ENCODE results near the gene ZNF90.
A peak's percentile ranks its signal among the peaks of the same experiment; 100 is the strongest.
"Not testable (repeated sequence)": the region's sequence is repeated elsewhere in the genome, so short reads cannot be mapped to it uniquely, and the experiment has no call there.

Gene ZNF90

GRCh38 chr19:20077791-20078463 is at the start of gene ZNF90:
Gene ZNF90 (plus strand): TSS chr19:20078000. CDS start chr19:20078133, 133 bp downstream.
- DNase-seq: peak; percentile 71 to 84

GRCh38 chr19:20028611-20029010 is 49.2 kb upstream of the ZNF90 start:
- no peak for DNase-seq

- no peak for DNase-seq
Measured at GRCh38 chr19:20035935-20036334, 41.9 kb upstream of the ZNF90 start.

GRCh38 chr19:20038358-20039202 is 39.2 kb upstream of the ZNF90 start:
- no peak for DNase-seq

GRCh38 chr19:20039203-20039723 is 38.5 kb upstream of the ZNF90 start, which contains the start of gene ZNF682:
Gene ZNF682 (minus strand): TSS chr19:20039505. CDS start chr19:20039345, 160 bp downstream.
- DNase-seq: peak; percentile 89 to 91

- DNase-seq: no peak
Measured at GRCh38 chr19:20044663-20045062, 33.1 kb upstream of the ZNF90 start.

- not testable (repeated sequence) for DNase-seq
Measured at GRCh38 chr19:20045742-20046141, 32.1 kb upstream of the ZNF90 start.

- DNase-seq: peak; percentile 58 to 63
Measured at GRCh38 chr19:20051841-20052768, 25.7 kb upstream of the ZNF90 start.

- not testable (repeated sequence) for DNase-seq
Measured at GRCh38 chr19:20058738-20059137, 19.1 kb upstream of the ZNF90 start.

GRCh38 chr19:20060282-20060681 is 17.5 kb upstream of the ZNF90 start:
- no peak for DNase-seq

- DNase-seq: no peak
Measured at GRCh38 chr19:20066861-20067260, 10.9 kb upstream of the ZNF90 start.

- DNase-seq: no peak
Measured at GRCh38 chr19:20067943-20068342, 9.9 kb upstream of the ZNF90 start.

- not testable (repeated sequence) for DNase-seq
Measured at GRCh38 chr19:20068559-20068958, 9.2 kb upstream of the ZNF90 start.

GRCh38 chr19:20070691-20071090 is 7.1 kb upstream of the ZNF90 start:
- no peak for DNase-seq

GRCh38 chr19:20072936-20073335 is 4.9 kb upstream of the ZNF90 start:
- DNase-seq: no peak

GRCh38 chr19:20078581-20079031 is 806 bp downstream of the ZNF90 start:
- peak in 1 of 2 experiments; percentile 3 for DNase-seq

GRCh38 chr19:20079476-20079875 is 1.7 kb downstream of the ZNF90 start:
- no peak for DNase-seq

- no peak for DNase-seq
Measured at GRCh38 chr19:20080656-20081055, 2.9 kb downstream of the ZNF90 start.

GRCh38 chr19:20082232-20082833 is 4.5 kb downstream of the ZNF90 start:
- not testable (repeated sequence) for DNase-seq

GRCh38 chr19:20082876-20083275 is 5.1 kb downstream of the ZNF90 start:
- not testable (repeated sequence) for DNase-seq

GRCh38 chr19:20102097-20102496 is 24.3 kb downstream of the ZNF90 start:
- DNase-seq: no peak
